CD4-positive, alpha-beta T cell treated with Interleukin-1 beta for 1 hour (primary cell): ENCODE results near the gene NEURL1.
"Not testable (repeated sequence)": the region's sequence is repeated elsewhere in the genome, so short reads cannot be mapped to it uniquely, and the experiment has no call there.

ENCODE experiments used
- DNase-seq, 2 donors: peaks; one replicate each; pipeline ENCODE4 v3.0.0-alpha.2; 2020 to 2022

The NEURL1 gene

GRCh38 chr10:103514244-103514643 lies 20.7 kb downstream of the NEURL1 start:
- no peak for DNase-seq

GRCh38 chr10:103517234-103518085 lies 24.0 kb downstream of the NEURL1 start:
- DNase-seq: no peak

- no peak for DNase-seq
These were observed 26.3 kb downstream of the NEURL1 start for GRCh38 chr10:103519798-103520197.

GRCh38 chr10:103522006-103522405 lies 28.5 kb downstream of the NEURL1 start:
- DNase-seq: not testable (repeated sequence)

- DNase-seq: no peak
These were observed 30.2 kb downstream of the NEURL1 start for GRCh38 chr10:103523683-103524082.

GRCh38 chr10:103525901-103526300 lies 32.4 kb downstream of the NEURL1 start:
- no peak for DNase-seq

GRCh38 chr10:103527476-103527875 lies 34.0 kb downstream of the NEURL1 start:
- DNase-seq: not testable (repeated sequence)

GRCh38 chr10:103528549-103528948 lies 35.0 kb downstream of the NEURL1 start:
- DNase-seq: no peak

GRCh38 chr10:103529539-103529938 lies 36.0 kb downstream of the NEURL1 start:
- DNase-seq: no peak

GRCh38 chr10:103533827-103534226 lies 40.3 kb downstream of the NEURL1 start:
- DNase-seq: no peak

GRCh38 chr10:103534621-103535498 lies 41.4 kb downstream of the NEURL1 start:
- no peak for DNase-seq

GRCh38 chr10:103535595-103535994 lies 42.1 kb downstream of the NEURL1 start:
- DNase-seq: no peak

- no peak for DNase-seq
These were observed 46.2 kb downstream of the NEURL1 start for GRCh38 chr10:103539751-103540150.

GRCh38 chr10:103540722-103541121 lies 47.2 kb downstream of the NEURL1 start:
- no peak for DNase-seq

- no peak for DNase-seq
These were observed 48.1 kb downstream of the NEURL1 start for GRCh38 chr10:103541616-103542015.

GRCh38 chr10:103542764-103543616 lies 49.5 kb downstream of the NEURL1 start:
- DNase-seq: peak; percentile 15 to 30

- no peak for DNase-seq
These were observed 50.4 kb downstream of the NEURL1 start for GRCh38 chr10:103543617-103544525.

GRCh38 chr10:103544657-103545310 lies 51.3 kb downstream of the NEURL1 start:
- DNase-seq: no peak

GRCh38 chr10:103545366-103545765 lies 51.9 kb downstream of the NEURL1 start:
- no peak for DNase-seq

- DNase-seq: no peak
These were observed 52.3 kb downstream of the NEURL1 start for GRCh38 chr10:103545771-103546281.

GRCh38 chr10:103546401-103546800 lies 52.9 kb downstream of the NEURL1 start:
- DNase-seq: no peak
